Parathyroid adenoma (tissue), 2 donors: ENCODE measurements around the gene TBC1D5.

ENCODE experiments used
- H2AFZ ChIP-seq: fragments of 300-600 bp; sonication (generic); one replicate; pipeline ENCODE4 v1.7.0; 2017; ENCODE audit warnings: antibody characterized with exemption, mild to moderate bottlenecking
- H3K27ac ChIP-seq: fragments of 300-600 bp; sonication (generic); one replicate; pipeline ENCODE4 v1.7.0; 2017
- H3K27me3 ChIP-seq: fragments of 300-600 bp; sonication (generic); one replicate; pipeline ENCODE4 v1.7.0; 2017; ENCODE audit warnings: low read length; ENCODE audit not compliant: control insufficient read depth, insufficient read depth
- H3K36me3 ChIP-seq: fragments of 300-600 bp; sonication (generic); one replicate; pipeline ENCODE4 v1.7.0; 2017; ENCODE audit warnings: low read length; ENCODE audit not compliant: control insufficient read depth, insufficient read depth
- H3K4me1 ChIP-seq: fragments of 300-600 bp; sonication (generic); one replicate; pipeline ENCODE4 v1.7.0; 2017; ENCODE audit warnings: control low read depth
- H3K4me2 ChIP-seq: fragments of 300-600 bp; sonication (generic); one replicate; pipeline ENCODE4 v1.7.0; 2017; ENCODE audit warnings: low read length
- H3K4me3 ChIP-seq: fragments of 300-600 bp; sonication (generic); one replicate; pipeline ENCODE4 v1.7.0; 2017; ENCODE audit warnings: low read depth, low read length
- H3K79me2 ChIP-seq: fragments of 300-600 bp; sonication (generic); one replicate; pipeline ENCODE4 v1.7.0; 2017; ENCODE audit warnings: control low read depth
- H3K9ac ChIP-seq: fragments of 300-600 bp; sonication (generic); one replicate; pipeline ENCODE4 v1.7.0; 2017; ENCODE audit warnings: mild to moderate bottlenecking
- H3K9me3 ChIP-seq: fragments of 300-600 bp; sonication (generic); one replicate; pipeline ENCODE4 v1.7.0; 2017; ENCODE audit warnings: low read length; ENCODE audit not compliant: control insufficient read depth
- TF ChIP-seq, protein P1 (sequence below): fragments of 300-600 bp; sonication (generic); IDR thresholded peaks from one replicate; pipeline ENCODE4 v1.7.0; 2017; ENCODE audit warnings: antibody characterized with exemption, mild to moderate bottlenecking
- donor health status: primary hyperparathyroidism.

TBC1D5 gene

DNA sequence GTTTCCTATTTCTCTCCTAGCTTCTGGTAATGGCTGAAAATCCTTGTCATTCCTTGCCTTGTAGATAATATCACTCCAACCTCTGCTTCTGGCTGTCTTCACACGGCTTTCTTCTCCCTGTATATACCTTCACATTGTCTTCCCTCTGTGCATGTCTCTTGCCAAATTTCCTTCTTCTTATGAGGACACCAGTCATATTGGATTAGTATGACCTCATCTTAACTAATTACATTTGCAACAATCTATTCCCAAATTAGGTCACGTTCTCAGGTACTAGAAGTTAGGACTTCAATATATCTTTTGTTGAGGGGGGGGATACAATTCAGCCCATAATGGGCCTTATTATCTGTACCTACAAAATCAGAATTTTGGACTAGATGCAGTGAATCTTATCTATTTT lies 440.3 kb downstream of the TBC1D5 start:
- H3K9ac ChIP-seq, result no peak overlapping the region
- no peak overlapping the region for H3K27ac ChIP-seq
- H3K79me2 ChIP-seq, result no peaks in the 10 kb centered on the region
- H3K4me1 ChIP-seq, result no peaks in the 10 kb centered on the region
- TF ChIP-seq, protein P1, sequence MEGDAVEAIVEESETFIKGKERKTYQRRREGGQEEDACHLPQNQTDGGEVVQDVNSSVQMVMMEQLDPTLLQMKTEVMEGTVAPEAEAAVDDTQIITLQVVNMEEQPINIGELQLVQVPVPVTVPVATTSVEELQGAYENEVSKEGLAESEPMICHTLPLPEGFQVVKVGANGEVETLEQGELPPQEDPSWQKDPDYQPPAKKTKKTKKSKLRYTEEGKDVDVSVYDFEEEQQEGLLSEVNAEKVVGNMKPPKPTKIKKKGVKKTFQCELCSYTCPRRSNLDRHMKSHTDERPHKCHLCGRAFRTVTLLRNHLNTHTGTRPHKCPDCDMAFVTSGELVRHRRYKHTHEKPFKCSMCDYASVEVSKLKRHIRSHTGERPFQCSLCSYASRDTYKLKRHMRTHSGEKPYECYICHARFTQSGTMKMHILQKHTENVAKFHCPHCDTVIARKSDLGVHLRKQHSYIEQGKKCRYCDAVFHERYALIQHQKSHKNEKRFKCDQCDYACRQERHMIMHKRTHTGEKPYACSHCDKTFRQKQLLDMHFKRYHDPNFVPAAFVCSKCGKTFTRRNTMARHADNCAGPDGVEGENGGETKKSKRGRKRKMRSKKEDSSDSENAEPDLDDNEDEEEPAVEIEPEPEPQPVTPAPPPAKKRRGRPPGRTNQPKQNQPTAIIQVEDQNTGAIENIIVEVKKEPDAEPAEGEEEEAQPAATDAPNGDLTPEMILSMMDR, result no peak
- H2AFZ ChIP-seq, result no peak overlapping the region
- H3K27me3 ChIP-seq, result no peaks in the 10 kb centered on the region
- H3K4me3 ChIP-seq, result no peak overlapping the region
- no peaks in the 10 kb centered on the region for H3K9me3 ChIP-seq
- H3K36me3 ChIP-seq, result no peaks in the 10 kb centered on the region
- H3K4me2 ChIP-seq, result no peak overlapping the region

GRCh38 chr3:17301271-17301670 lies 441.2 kb downstream of the TBC1D5 start:
- no peaks in the 10 kb centered on the region for H3K4me1 ChIP-seq
- H3K4me2 ChIP-seq, result no peak overlapping the region
- no peaks in the 10 kb centered on the region for H3K79me2 ChIP-seq
- H3K9ac ChIP-seq, result no peak overlapping the region
- no peak overlapping the region for H2AFZ ChIP-seq
- no peak overlapping the region for H3K27ac ChIP-seq
- H3K36me3 ChIP-seq, result no peaks in the 10 kb centered on the region
- TF ChIP-seq, protein P1, result no peak
- H3K27me3 ChIP-seq, result no peaks in the 10 kb centered on the region
- no peak overlapping the region for H3K4me3 ChIP-seq
- no peaks in the 10 kb centered on the region for H3K9me3 ChIP-seq

DNA sequence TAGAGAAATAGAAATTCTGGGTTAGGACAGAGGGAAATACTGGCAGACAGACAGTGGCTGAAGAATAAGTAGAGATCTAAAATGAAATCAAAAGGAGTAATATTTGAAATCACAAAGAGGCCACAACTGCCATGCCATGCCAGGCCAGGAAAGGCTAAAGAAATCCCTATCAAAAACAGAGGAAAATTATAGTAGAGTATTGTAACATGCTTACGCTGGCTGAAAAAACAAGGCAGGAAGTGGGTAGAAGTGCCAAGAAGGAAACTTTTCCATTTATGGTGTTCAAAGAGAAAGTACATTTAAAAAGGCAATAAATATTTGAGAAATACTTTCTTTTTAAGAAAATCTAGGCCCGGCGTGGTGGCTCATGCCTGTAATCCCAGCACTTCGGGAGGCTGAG lies 442.0 kb downstream of the TBC1D5 start:
- Histone ChIP-seq H3K79me2 (no peaks in the 10 kb centered on the region), H3K9ac (no peak overlapping the region), H3K4me3 (no peak overlapping the region), H3K27me3 (no peaks in the 10 kb centered on the region), H2AFZ (no peak overlapping the region), H3K4me2 (no peak overlapping the region), H3K36me3 (no peaks in the 10 kb centered on the region), H3K4me1 (no peaks in the 10 kb centered on the region), H3K9me3 (no peaks in the 10 kb centered on the region), H3K27ac (no peak overlapping the region)
- TF ChIP-seq, protein P1, result no peak

GRCh38 chr3:17298038-17298437 lies 444.4 kb downstream of the TBC1D5 start:
- H3K27ac ChIP-seq, result no peak overlapping the region
- no peaks in the 10 kb centered on the region for H3K9me3 ChIP-seq
- H3K9ac ChIP-seq, result no peak overlapping the region
- H3K36me3 ChIP-seq, result no peaks in the 10 kb centered on the region
- no peak overlapping the region for H3K4me3 ChIP-seq
- TF ChIP-seq, protein P1, result no peak
- H2AFZ ChIP-seq, result no peak overlapping the region
- H3K4me1 ChIP-seq, result no peaks in the 10 kb centered on the region
- H3K4me2 ChIP-seq, result no peak overlapping the region
- H3K27me3 ChIP-seq, result no peaks in the 10 kb centered on the region
- H3K79me2 ChIP-seq, result no peaks in the 10 kb centered on the region

GRCh38 chr3:17292556-17292955 lies 449.9 kb downstream of the TBC1D5 start:
- Histone ChIP-seq H3K36me3 (no peaks in the 10 kb centered on the region), H2AFZ (no peak overlapping the region), H3K27ac (no peak overlapping the region), H3K4me1 (no peaks in the 10 kb centered on the region), H3K4me2 (no peak overlapping the region), H3K9ac (no peak overlapping the region), H3K27me3 (no peaks in the 10 kb centered on the region), H3K79me2 (no peaks in the 10 kb centered on the region), H3K9me3 (no peaks in the 10 kb centered on the region), H3K4me3 (no peak overlapping the region)
- TF ChIP-seq, protein P1, result no peak
